Progenitor cell of endocrine pancreas (in vitro differentiated cells): ENCODE measurements around the gene STK40. TPM values are rescaled to one million over a fixed set of nuclear protein-coding genes. Genes with fewer than 3 reads are reported as not detected.
A peak's percentile ranks its signal among the peaks of the same experiment; 100 is the strongest.

Source experiments
- DNase-seq: peaks from one replicate; pipeline ENCODE4 v3.0.0; 2021; ENCODE audit warnings: low spot score; ENCODE audit not compliant: unreplicated experiment
- H3K27ac Mint-ChIP-seq: 2 replicates; pipeline ENCODE4 v1.8.0; 2021; ENCODE audit warnings: mild to moderate bottlenecking, moderate library complexity, mixed read lengths
- H3K27me3 Mint-ChIP-seq: 2 replicates; pipeline ENCODE4 v1.8.0; 2021; ENCODE audit warnings: mixed read lengths
- H3K36me3 Mint-ChIP-seq: 2 replicates; pipeline ENCODE4 v1.8.0; 2022; ENCODE audit warnings: mixed read lengths; ENCODE audit not compliant: insufficient read depth
- H3K4me1 Mint-ChIP-seq: 2 replicates; pipeline ENCODE4 v1.8.0; 2021; ENCODE audit warnings: low read depth, mixed read lengths
- H3K4me3 Mint-ChIP-seq: 2 replicates; pipeline ENCODE4 v1.8.0; 2021; ENCODE audit warnings: low read depth, mild to moderate bottlenecking, moderate library complexity, mixed read lengths
- H3K9me3 Mint-ChIP-seq: 2 replicates; pipeline ENCODE4 v1.8.0; 2021; ENCODE audit warnings: low read depth, mixed read lengths
- CTCF ChIP-seq: fragments of 200-600 bp; sonication (generic); IDR thresholded peaks from one replicate; pipeline ENCODE4 v1.5.0; 2021; ENCODE audit warnings: antibody characterized with exemption, mild to moderate bottlenecking; ENCODE audit not compliant: unreplicated experiment
- total RNA-seq: library from RNA; stranded (reverse); gene quantifications from 2 replicates; pipeline ENCODE4 v1.2.1, GENCODE V29; 2021

The STK40 gene
- total RNA-seq, 1 donor from 2014 or later: 34.6 TPM

GRCh38 chr1:36327421-36328087 is 58.2 kb downstream of the STK40 start:
- no peak overlapping the region for H3K27ac Mint-ChIP-seq
- H3K4me3 Mint-ChIP-seq: no peak overlapping the region
- peaks cover 23% of the 10 kb centered on the region for H3K27me3 Mint-ChIP-seq
- DNase-seq: no peak
- H3K4me1 Mint-ChIP-seq: peaks cover 15% of the 10 kb centered on the region
- TF ChIP-seq CTCF: no peak
- H3K9me3 Mint-ChIP-seq: no peaks in the 10 kb centered on the region
- no peaks in the 10 kb centered on the region for H3K36me3 Mint-ChIP-seq

GRCh38 chr1:36326499-36326898 is 59.2 kb downstream of the STK40 start:
- Mint-ChIP-seq H3K36me3 (no peaks in the 10 kb centered on the region), H3K4me3 (no peak overlapping the region), H3K9me3 (no peaks in the 10 kb centered on the region), H3K27ac (peak overlapping the region; percentile 15), H3K4me1 (peaks cover 17% of the 10 kb centered on the region), H3K27me3 (peaks cover 17% of the 10 kb centered on the region)
- no peak for TF ChIP-seq CTCF
- DNase-seq: no peak

GRCh38 chr1:36324353-36324703 is 61.4 kb downstream of the STK40 start:
- DNase-seq: no peak
- Mint-ChIP-seq H3K27ac (peak overlapping the region; percentile 98), H3K4me3 (peak overlapping the region; percentile 82), H3K9me3 (no peaks in the 10 kb centered on the region), H3K4me1 (peaks cover 18% of the 10 kb centered on the region), H3K36me3 (no peaks in the 10 kb centered on the region), H3K27me3 (peaks cover 26% of the 10 kb centered on the region)
- no peak for TF ChIP-seq CTCF

GRCh38 chr1:36323636-36324352 is 61.9 kb downstream of the STK40 start, which contains the start of gene EVA1B:
TSS of gene EVA1B (minus strand) at chr1:36323645. CDS start at chr1:36323037, 608 bp downstream.
- Mint-ChIP-seq H3K27me3 (peaks cover 27% of the 10 kb centered on the region), H3K9me3 (no peaks in the 10 kb centered on the region), H3K4me3 (peak within 1 kb of the TSS; percentile 82), H3K27ac (peak within 1 kb of the TSS; percentile 98), H3K4me1 (peaks cover 15% of the 10 kb centered on the region), H3K36me3 (no peaks in the 10 kb centered on the region)
- peak; percentile 76 for DNase-seq
- no peak for TF ChIP-seq CTCF

- H3K9me3 Mint-ChIP-seq: no peaks in the 10 kb centered on the region
Observed at GRCh38 chr1:36322786-36323635, 62.7 kb downstream of the STK40 start.

More at GRCh38 chr1:36322786-36323635, 62.7 kb downstream of the STK40 start:
- H3K4me3 Mint-ChIP-seq: peak overlapping the region; percentile 66
- no peak for DNase-seq
- peaks cover 15% of the 10 kb centered on the region for H3K4me1 Mint-ChIP-seq
- TF ChIP-seq CTCF: no peak
- no peaks in the 10 kb centered on the region for H3K36me3 Mint-ChIP-seq
- no peak overlapping the region for H3K27ac Mint-ChIP-seq
- peaks cover 26% of the 10 kb centered on the region for H3K27me3 Mint-ChIP-seq
